Liver (tissue), 9 donors: ENCODE data around the gene KAZN. TPM values are rescaled to one million over a fixed set of nuclear protein-coding genes. Genes with fewer than 3 reads are reported as not detected.

Experiments used
- DNase-seq: peaks from one replicate; pipeline ENCODE4 v3.0.0-alpha.2; 2017; ENCODE audit warnings: low spot score
- H3K27ac ChIP-seq, 2 donors: one replicate each; pipeline ENCODE4 v1.7.0; 2013; ENCODE audit warnings: inconsistent platforms in 2 of 2, low read length in 2 of 2, control low read depth in 1 of 2, low read depth in 1 of 2, mild to moderate bottlenecking in 1 of 2
- H3K27me3 ChIP-seq, 4 donors: one replicate each; pipeline versions ENCODE4 v1.6.1 to v1.7.0; 2013; ENCODE audit warnings: low read length in 3 of 4, inconsistent platforms in 1 of 4, mild to moderate bottlenecking in 1 of 4, moderate library complexity in 1 of 4; ENCODE audit not compliant: control insufficient read depth in 4 of 4, insufficient read depth in 4 of 4
- H3K36me3 ChIP-seq, 4 donors: one replicate each; pipeline versions ENCODE4 v1.6.1 to v1.7.0; 2013; ENCODE audit warnings: low read length in 3 of 4, mild to moderate bottlenecking in 3 of 4, low read depth in 1 of 4, moderate library complexity in 1 of 4; ENCODE audit not compliant: control insufficient read depth in 4 of 4, insufficient read depth in 3 of 4
- H3K4me1 ChIP-seq, 4 donors: one replicate each; pipeline versions ENCODE4 v1.6.1 to v1.7.0; 2013; ENCODE audit warnings: low read length in 3 of 4, mild to moderate bottlenecking in 3 of 4, moderate library complexity in 1 of 4; ENCODE audit not compliant: control insufficient read depth in 4 of 4, insufficient read depth in 4 of 4
- H3K4me3 ChIP-seq, 3 donors: one replicate each; pipeline versions ENCODE4 v1.6.1 to v1.7.0; 2013; ENCODE audit warnings: low read length in 3 of 3, control low read depth in 1 of 3, low read depth in 1 of 3, mild to moderate bottlenecking in 1 of 3
- H3K9ac ChIP-seq, 2 donors: one replicate each; pipeline ENCODE4 v1.7.0; 2013; ENCODE audit warnings: low read length in 2 of 2, mild to moderate bottlenecking in 2 of 2, moderate library complexity in 2 of 2, control low read depth in 1 of 2, low read depth in 1 of 2
- H3K9me3 ChIP-seq, 4 donors: one replicate each; pipeline versions ENCODE4 v1.6.1 to v1.7.0; 2013; ENCODE audit warnings: low read length in 3 of 4; ENCODE audit not compliant: control insufficient read depth in 4 of 4
- EGR1 ChIP-seq, 2 donors: IDR thresholded peaks; 2 replicates each; pipeline ENCODE4 v1.6.1; 2016 to 2018; ENCODE audit warnings: antibody characterized with exemption in 2 of 2, low read depth in 2 of 2
- FOXA1 ChIP-seq: IDR thresholded peaks from 2 replicates; pipeline ENCODE4 v1.6.1; 2016; ENCODE audit warnings: antibody characterized with exemption
- FOXA2 ChIP-seq: IDR thresholded peaks from 2 replicates; pipeline ENCODE4 v1.6.1; 2016; ENCODE audit warnings: antibody characterized with exemption
- GABPA ChIP-seq, 2 donors: IDR thresholded peaks in 1 of 2; conservative IDR thresholded peaks in 1 of 2; 2 replicates each; pipeline ENCODE4 v1.6.1; 2016; ENCODE audit warnings: antibody characterized with exemption in 2 of 2, mild to moderate bottlenecking in 1 of 2, moderate library complexity in 1 of 2
- HNF4A ChIP-seq, 2 donors: conservative IDR thresholded peaks; 2 replicates each; pipeline ENCODE4 v1.6.1; 2016; ENCODE audit warnings: antibody characterized with exemption in 2 of 2, mild to moderate bottlenecking in 2 of 2
- HNF4G ChIP-seq: IDR thresholded peaks from 2 replicates; pipeline ENCODE4 v1.6.1; 2016; ENCODE audit warnings: antibody characterized with exemption
- JUND ChIP-seq, 2 donors: IDR thresholded peaks; 2 replicates each; pipeline ENCODE4 v1.6.1; 2016; ENCODE audit warnings: antibody characterized with exemption in 2 of 2
- NR2F2 ChIP-seq: IDR thresholded peaks from 2 replicates; pipeline ENCODE4 v1.6.1; 2016; ENCODE audit warnings: antibody characterized with exemption
- RAD21 ChIP-seq, 2 donors: IDR thresholded peaks; 2 replicates each; pipeline ENCODE4 v1.6.1; 2016; ENCODE audit warnings: antibody characterized with exemption in 2 of 2, mild to moderate bottlenecking in 2 of 2
- RXRA ChIP-seq, 2 donors: IDR thresholded peaks; 2 replicates each; pipeline ENCODE4 v1.6.1; 2017 to 2018; ENCODE audit warnings: antibody characterized with exemption in 2 of 2, mild to moderate bottlenecking in 1 of 2
- SP1 ChIP-seq: IDR thresholded peaks from 2 replicates; pipeline ENCODE4 v1.6.1; 2018; ENCODE audit warnings: antibody characterized with exemption, mild to moderate bottlenecking
- TAF1 ChIP-seq: conservative IDR thresholded peaks from 2 replicates; pipeline ENCODE4 v1.6.1; 2016; ENCODE audit warnings: antibody characterized with exemption, mild to moderate bottlenecking
- YY1 ChIP-seq: IDR thresholded peaks from 2 replicates; pipeline ENCODE4 v1.6.1; 2016; ENCODE audit warnings: antibody characterized with exemption, mild to moderate bottlenecking
- WGBS: extraction: QIAGEN DNeasy Blood & Tissue Kit; methylation state at CpG from one replicate; pipeline ENCODE4 v1.1.7; 2013; 5-methylcytosine and 5-hydroxymethylcytosine counted together
- polyA plus RNA-seq, 2 donors: library from polyadenylated mRNA; stranded (reverse) in 1 of 2; unstranded in 1 of 2; fragments of 200-250 nt in 1 of 2; fragments of >200 nt in 1 of 2; fragmentation: Nextera tagmentation in 1 of 2; extraction: Ambion mirVana in 1 of 2; gene quantifications; one replicate each; pipeline versions ENCODE4 v1.2.1 to v1.2.3, GENCODE V29; 2013 to 2015
- total RNA-seq, 2 donors: library from RNA; depleted of rRNA; stranded (reverse); fragments of >200 nt; gene quantifications; one replicate each; pipeline ENCODE4 v1.2.3, GENCODE V29; 2014
- TF ChIP-seq, protein P1 (sequence below): IDR thresholded peaks from 2 replicates; pipeline ENCODE4 v1.6.1; 2016; ENCODE audit warnings: antibody characterized with exemption
- TF ChIP-seq, protein P2 (sequence below): IDR thresholded peaks from 2 replicates; pipeline ENCODE4 v1.6.1; 2016; ENCODE audit warnings: antibody characterized with exemption
- TF ChIP-seq, protein P3 (sequence below): fragments of 150-350 bp; IDR thresholded peaks from 2 replicates; pipeline ENCODE4 v1.5.1; 2017; ENCODE audit warnings: improper control_type of control experiment, low read depth, low read length; ENCODE audit not compliant: missing input control
- TF ChIP-seq, protein P4 (sequence below): IDR thresholded peaks from 2 replicates; pipeline ENCODE4 v1.6.1; 2016; ENCODE audit warnings: antibody characterized with exemption
- donor health status: healthy.
- donor health status: healthy.
- donor health status: healthy.
- donor health status: healthy.
- donor health status: healthy.

The KAZN gene
- total and polyA plus RNA-seq, 4 donors: 1.9 to 6.9 (median 2.4) TPM

DNA sequence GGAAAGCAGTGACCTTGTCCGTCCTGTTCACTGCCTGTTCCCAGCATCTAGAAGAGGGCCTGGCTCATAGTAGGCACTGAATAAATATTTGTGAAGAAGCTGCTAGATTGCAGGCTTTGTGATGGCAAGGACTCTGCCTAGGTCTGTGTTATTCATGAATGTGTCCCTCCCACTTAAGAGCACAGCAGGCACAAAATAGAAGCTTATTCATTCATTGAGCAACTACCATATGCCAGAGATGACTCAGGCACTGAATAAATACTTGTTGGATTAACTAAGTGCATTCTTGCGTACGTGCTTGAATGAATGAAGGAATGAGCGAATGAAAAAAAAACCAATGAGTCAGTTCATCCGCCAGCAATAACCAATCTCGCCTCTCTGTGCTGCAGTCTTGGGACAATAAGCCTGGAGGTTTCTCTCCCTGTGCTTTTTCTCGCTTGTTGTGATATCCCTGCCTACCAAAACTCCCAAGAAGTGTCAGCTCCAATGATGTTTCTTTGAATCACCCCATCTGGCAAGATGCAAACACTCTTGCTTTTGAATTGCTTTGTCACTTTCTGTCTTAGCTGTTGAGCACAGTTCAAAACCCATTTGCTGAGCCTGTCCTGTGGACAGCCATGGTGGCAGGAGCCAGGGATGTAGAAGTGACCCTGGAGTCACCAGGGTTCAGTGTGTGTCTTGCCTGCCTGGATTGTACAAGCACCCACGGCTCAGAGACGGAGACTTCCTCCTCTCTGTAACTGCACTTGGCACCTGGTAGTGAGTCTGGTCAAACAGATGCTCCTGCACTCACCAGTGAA lies 143.9 kb downstream of the KAZN start:
- Histone ChIP-seq H3K27ac (no peak overlapping the region), H3K27me3 (peaks cover 0 to 6% (median 2%) of the 10 kb centered on the region in 4 donors), H3K9me3 (no peaks in the 10 kb centered on the region), H3K36me3 (no peaks in the 10 kb centered on the region), H3K9ac (no peak overlapping the region), H3K4me3 (no peak overlapping the region), H3K4me1 (no peaks in the 10 kb centered on the region)
- TF ChIP-seq YY1: no peak
- no peak for TF ChIP-seq FOXA1
- TF ChIP-seq EGR1 (IDR thresholded peaks at IDR 0.05; ENCODE audit: low read depth in 2 of 2): no peak
- TF ChIP-seq, protein P1, sequence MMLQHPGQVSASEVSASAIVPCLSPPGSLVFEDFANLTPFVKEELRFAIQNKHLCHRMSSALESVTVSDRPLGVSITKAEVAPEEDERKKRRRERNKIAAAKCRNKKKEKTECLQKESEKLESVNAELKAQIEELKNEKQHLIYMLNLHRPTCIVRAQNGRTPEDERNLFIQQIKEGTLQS: no peak
- TF ChIP-seq GABPA (IDR thresholded peaks at IDR 0.05 in 1 of 2, conservative IDR thresholded peaks at IDR 0.05 in 1 of 2): no peak
- no peak for TF ChIP-seq FOXA2
- TF ChIP-seq, protein P2, sequence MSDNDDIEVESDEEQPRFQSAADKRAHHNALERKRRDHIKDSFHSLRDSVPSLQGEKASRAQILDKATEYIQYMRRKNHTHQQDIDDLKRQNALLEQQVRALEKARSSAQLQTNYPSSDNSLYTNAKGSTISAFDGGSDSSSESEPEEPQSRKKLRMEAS: no peak
- no peak for TF ChIP-seq TAF1
- TF ChIP-seq HNF4G: no peak
- TF ChIP-seq RXRA (IDR thresholded peaks at IDR 0.05): no peak
- DNase-seq: no peak
- WGBS: 61% methylated on average over 9 of the region's 9 CpGs

DNA sequence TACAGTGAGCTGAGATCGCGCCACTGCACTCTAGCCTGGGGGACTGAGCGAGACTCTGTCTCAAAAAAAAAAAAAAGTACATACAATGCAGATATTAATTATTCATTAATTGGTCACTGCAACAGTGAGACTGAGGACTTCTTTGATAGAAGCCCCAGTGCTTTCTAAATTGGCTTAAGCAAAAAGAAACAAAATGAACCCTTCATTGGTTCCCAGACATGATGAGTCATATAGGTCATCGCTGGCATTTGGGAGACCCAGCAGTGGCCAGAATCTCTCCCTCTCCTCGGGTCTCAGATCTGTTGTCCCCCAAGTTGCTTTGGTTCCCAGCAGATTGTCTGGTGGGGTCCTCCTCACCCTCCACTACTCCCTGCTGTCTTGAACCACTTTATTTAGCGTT lies 144.9 kb downstream of the KAZN start:
- Histone ChIP-seq H3K4me3 (no peak overlapping the region), H3K36me3 (no peaks in the 10 kb centered on the region), H3K4me1 (no peaks in the 10 kb centered on the region), H3K9ac (no peak overlapping the region), H3K27me3 (peaks cover 0 to 6% (median 2%) of the 10 kb centered on the region in 4 donors), H3K9me3 (no peaks in the 10 kb centered on the region), H3K27ac (no peak overlapping the region)
- TF ChIP-seq NR2F2 (no peak), YY1 (no peak), JUND (IDR thresholded peaks at IDR 0.05) (no peak), EGR1 (IDR thresholded peaks at IDR 0.05; ENCODE audit: low read depth in 2 of 2) (no peak), FOXA2 (no peak), RAD21 (IDR thresholded peaks at IDR 0.05) (no peak), RXRA (IDR thresholded peaks at IDR 0.05) (no peak), HNF4G (no peak), TAF1 (no peak), HNF4A (conservative IDR thresholded peaks at IDR 0.05) (no peak)
- TF ChIP-seq, protein P1: no peak
- TF ChIP-seq, protein P2: no peak
- no peak for DNase-seq
- whole genome bisulfite sequencing: 89% methylated on average over 6 of the region's 6 CpGs

DNA sequence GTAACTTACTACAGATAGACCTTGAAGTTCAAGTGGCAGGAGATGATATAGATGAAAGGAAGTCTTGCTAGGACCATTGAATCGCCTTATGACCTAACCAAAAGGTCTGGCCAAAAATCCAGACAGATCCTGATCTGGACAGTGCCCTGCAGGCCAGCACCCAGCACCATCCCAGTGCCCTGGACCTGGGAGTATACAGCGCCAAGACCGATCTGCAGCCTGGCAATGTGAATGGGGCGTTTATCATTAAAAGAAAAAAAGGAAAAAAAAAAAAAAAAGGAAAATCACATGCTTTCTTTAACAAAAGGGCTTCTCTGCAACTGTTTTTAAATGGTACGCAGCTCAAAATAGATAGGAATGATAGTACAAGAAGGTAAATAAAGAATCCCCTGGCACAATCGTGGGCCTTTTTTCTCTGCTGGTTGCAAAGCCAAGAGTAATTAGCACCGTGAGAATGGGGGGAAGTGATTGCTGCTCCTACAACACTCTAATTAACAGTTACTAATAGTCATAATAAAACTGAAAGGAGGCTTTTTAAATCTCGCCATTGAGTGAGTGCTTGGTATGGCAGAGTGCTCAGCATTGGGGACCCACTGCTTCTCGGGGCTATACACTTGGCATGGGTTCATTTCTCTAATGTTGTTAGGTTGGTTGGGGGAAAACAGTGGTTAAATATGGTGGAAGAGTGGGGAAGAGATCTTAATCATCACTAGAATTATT lies 146.7 kb downstream of the KAZN start:
- no peak for DNase-seq
- Histone ChIP-seq H3K27me3 (peaks cover 0 to under 1% (median 0%) of the 10 kb centered on the region in 4 donors), H3K9ac (no peak overlapping the region), H3K4me3 (no peak overlapping the region), H3K9me3 (no peaks in the 10 kb centered on the region), H3K36me3 (no peaks in the 10 kb centered on the region), H3K27ac (no peak overlapping the region), H3K4me1 (no peaks in the 10 kb centered on the region)
- WGBS: 70% methylated on average over 9 of the region's 9 CpGs
- no peak for TF ChIP-seq YY1
- TF ChIP-seq, protein P2: no peak
- no peak for TF ChIP-seq EGR1 (IDR thresholded peaks at IDR 0.05; ENCODE audit: low read depth in 2 of 2)
- TF ChIP-seq JUND (IDR thresholded peaks at IDR 0.05): no peak
- no peak for TF ChIP-seq GABPA (IDR thresholded peaks at IDR 0.05 in 1 of 2, conservative IDR thresholded peaks at IDR 0.05 in 1 of 2)
- TF ChIP-seq, protein P3, sequence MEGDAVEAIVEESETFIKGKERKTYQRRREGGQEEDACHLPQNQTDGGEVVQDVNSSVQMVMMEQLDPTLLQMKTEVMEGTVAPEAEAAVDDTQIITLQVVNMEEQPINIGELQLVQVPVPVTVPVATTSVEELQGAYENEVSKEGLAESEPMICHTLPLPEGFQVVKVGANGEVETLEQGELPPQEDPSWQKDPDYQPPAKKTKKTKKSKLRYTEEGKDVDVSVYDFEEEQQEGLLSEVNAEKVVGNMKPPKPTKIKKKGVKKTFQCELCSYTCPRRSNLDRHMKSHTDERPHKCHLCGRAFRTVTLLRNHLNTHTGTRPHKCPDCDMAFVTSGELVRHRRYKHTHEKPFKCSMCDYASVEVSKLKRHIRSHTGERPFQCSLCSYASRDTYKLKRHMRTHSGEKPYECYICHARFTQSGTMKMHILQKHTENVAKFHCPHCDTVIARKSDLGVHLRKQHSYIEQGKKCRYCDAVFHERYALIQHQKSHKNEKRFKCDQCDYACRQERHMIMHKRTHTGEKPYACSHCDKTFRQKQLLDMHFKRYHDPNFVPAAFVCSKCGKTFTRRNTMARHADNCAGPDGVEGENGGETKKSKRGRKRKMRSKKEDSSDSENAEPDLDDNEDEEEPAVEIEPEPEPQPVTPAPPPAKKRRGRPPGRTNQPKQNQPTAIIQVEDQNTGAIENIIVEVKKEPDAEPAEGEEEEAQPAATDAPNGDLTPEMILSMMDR: no peak
- no peak for TF ChIP-seq FOXA2
- TF ChIP-seq, protein P4, sequence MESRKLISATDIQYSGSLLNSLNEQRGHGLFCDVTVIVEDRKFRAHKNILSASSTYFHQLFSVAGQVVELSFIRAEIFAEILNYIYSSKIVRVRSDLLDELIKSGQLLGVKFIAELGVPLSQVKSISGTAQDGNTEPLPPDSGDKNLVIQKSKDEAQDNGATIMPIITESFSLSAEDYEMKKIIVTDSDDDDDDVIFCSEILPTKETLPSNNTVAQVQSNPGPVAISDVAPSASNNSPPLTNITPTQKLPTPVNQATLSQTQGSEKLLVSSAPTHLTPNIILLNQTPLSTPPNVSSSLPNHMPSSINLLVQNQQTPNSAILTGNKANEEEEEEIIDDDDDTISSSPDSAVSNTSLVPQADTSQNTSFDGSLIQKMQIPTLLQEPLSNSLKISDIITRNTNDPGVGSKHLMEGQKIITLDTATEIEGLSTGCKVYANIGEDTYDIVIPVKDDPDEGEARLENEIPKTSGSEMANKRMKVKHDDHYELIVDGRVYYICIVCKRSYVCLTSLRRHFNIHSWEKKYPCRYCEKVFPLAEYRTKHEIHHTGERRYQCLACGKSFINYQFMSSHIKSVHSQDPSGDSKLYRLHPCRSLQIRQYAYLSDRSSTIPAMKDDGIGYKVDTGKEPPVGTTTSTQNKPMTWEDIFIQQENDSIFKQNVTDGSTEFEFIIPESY: no peak
- TF ChIP-seq HNF4G: no peak
- no peak for TF ChIP-seq RXRA (IDR thresholded peaks at IDR 0.05)
- TF ChIP-seq RAD21 (IDR thresholded peaks at IDR 0.05): no peak
- TF ChIP-seq NR2F2: no peak
- TF ChIP-seq, protein P1: no peak
- TF ChIP-seq SP1: no peak
- TF ChIP-seq HNF4A (conservative IDR thresholded peaks at IDR 0.05): no peak
- no peak for TF ChIP-seq TAF1
- TF ChIP-seq FOXA1: no peak
